ENCODE data around the gene SEMA3F.

- TF ChIP-seq, protein P1, sequence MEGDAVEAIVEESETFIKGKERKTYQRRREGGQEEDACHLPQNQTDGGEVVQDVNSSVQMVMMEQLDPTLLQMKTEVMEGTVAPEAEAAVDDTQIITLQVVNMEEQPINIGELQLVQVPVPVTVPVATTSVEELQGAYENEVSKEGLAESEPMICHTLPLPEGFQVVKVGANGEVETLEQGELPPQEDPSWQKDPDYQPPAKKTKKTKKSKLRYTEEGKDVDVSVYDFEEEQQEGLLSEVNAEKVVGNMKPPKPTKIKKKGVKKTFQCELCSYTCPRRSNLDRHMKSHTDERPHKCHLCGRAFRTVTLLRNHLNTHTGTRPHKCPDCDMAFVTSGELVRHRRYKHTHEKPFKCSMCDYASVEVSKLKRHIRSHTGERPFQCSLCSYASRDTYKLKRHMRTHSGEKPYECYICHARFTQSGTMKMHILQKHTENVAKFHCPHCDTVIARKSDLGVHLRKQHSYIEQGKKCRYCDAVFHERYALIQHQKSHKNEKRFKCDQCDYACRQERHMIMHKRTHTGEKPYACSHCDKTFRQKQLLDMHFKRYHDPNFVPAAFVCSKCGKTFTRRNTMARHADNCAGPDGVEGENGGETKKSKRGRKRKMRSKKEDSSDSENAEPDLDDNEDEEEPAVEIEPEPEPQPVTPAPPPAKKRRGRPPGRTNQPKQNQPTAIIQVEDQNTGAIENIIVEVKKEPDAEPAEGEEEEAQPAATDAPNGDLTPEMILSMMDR (conservative IDR thresholded peaks at IDR 0.05 in 1 of 2, IDR thresholded peaks at IDR 0.05 in 1 of 2; ENCODE audit: extremely low read depth in 1 of 2, insufficient read depth in 1 of 2, low read depth in 1 of 2, low read length in 2 of 2), result no peak
- TF ChIP-seq EZH2 (IDR thresholded peaks at IDR 0.05; ENCODE audit: borderline replicate concordance, low read length), result no peak
Observed at GRCh38 chr3:50229490-50229889, 74.4 kb downstream of the SEMA3F start.

All from mammary epithelial cell (primary cell).